ENCODE results near the gene KMT2E. TPM values are rescaled to one million over a fixed set of nuclear protein-coding genes. Genes with fewer than 3 reads are reported as not detected.

KMT2E gene
- total RNA-seq, 1 donor from 2014 or later, result 97.0 TPM

GRCh38 chr7:105102557-105103352 is 88.8 kb downstream of the KMT2E start:
- no peaks in the 10 kb centered on the region for H3K27me3 ChIP-seq
- no peaks in the 10 kb centered on the region for H3K9me3 ChIP-seq
- H3K4me1 ChIP-seq, result no peaks in the 10 kb centered on the region
- intact Hi-C loops (cut with DNase I), result no loop called here
- no peak overlapping the region for H3K27ac ChIP-seq
- no peak for ATAC-seq
- H3K36me3 ChIP-seq, result peaks cover 88% of the 10 kb centered on the region
- no peak for TF ChIP-seq CTCF (IDR thresholded peaks at IDR 0.05)
- no peak overlapping the region for H3K4me3 ChIP-seq
- DNase-seq, result no peak

GRCh38 chr7:105105579-105105978 is 91.6 kb downstream of the KMT2E start:
- H3K27ac ChIP-seq, result no peak overlapping the region
- H3K27me3 ChIP-seq, result no peaks in the 10 kb centered on the region
- intact Hi-C loops (cut with DNase I), result no loop called here
- no peaks in the 10 kb centered on the region for H3K9me3 ChIP-seq
- peaks cover 96% of the 10 kb centered on the region for H3K36me3 ChIP-seq
- peaks cover 6% of the 10 kb centered on the region for H3K4me1 ChIP-seq
- ATAC-seq (no peak), DNase-seq (no peak)
- no peak for TF ChIP-seq CTCF (IDR thresholded peaks at IDR 0.05)
- no peak overlapping the region for H3K4me3 ChIP-seq

- no peak for TF ChIP-seq CTCF (IDR thresholded peaks at IDR 0.05)
- no peak for ATAC-seq
- H3K4me3 ChIP-seq, result no peak overlapping the region
- H3K27ac ChIP-seq, result no peak overlapping the region
- peaks cover 96% of the 10 kb centered on the region for H3K36me3 ChIP-seq
- no peak for DNase-seq
- H3K27me3 ChIP-seq, result no peaks in the 10 kb centered on the region
- no peaks in the 10 kb centered on the region for H3K9me3 ChIP-seq
- H3K4me1 ChIP-seq, result peaks cover 8% of the 10 kb centered on the region
- intact Hi-C loops (cut with DNase I), result no loop called here
Observed at GRCh38 chr7:105106473-105106872, 92.5 kb downstream of the KMT2E start.

- Histone ChIP-seq H3K36me3 (peaks cover 96% of the 10 kb centered on the region), H3K4me1 (peaks cover 8% of the 10 kb centered on the region), H3K27ac (no peak overlapping the region), H3K9me3 (no peaks in the 10 kb centered on the region), H3K4me3 (no peak overlapping the region), H3K27me3 (no peaks in the 10 kb centered on the region)
- ATAC-seq (no peak), DNase-seq (no peak)
- intact Hi-C loops (cut with DNase I), result no loop called here
- TF ChIP-seq CTCF (IDR thresholded peaks at IDR 0.05), result no peak
Observed at GRCh38 chr7:105107458-105107857, 93.5 kb downstream of the KMT2E start.

- H3K36me3 ChIP-seq, result peaks cover 94% of the 10 kb centered on the region
- intact Hi-C loops (cut with DNase I), result no loop called here
Observed at GRCh38 chr7:105112440-105113418, 98.7 kb downstream of the KMT2E start.

More at GRCh38 chr7:105112440-105113418, 98.7 kb downstream of the KMT2E start:
- Histone ChIP-seq H3K27me3 (no peaks in the 10 kb centered on the region), H3K27ac (no peak overlapping the region), H3K4me3 (no peak overlapping the region), H3K9me3 (no peaks in the 10 kb centered on the region), H3K4me1 (peaks cover 12% of the 10 kb centered on the region)
- ATAC-seq (peak; percentile 91), DNase-seq (peak; percentile 74)
- TF ChIP-seq CTCF (IDR thresholded peaks at IDR 0.05), result no peak

Data from upper lobe of right lung (tissue), 1 donor.